HG03460 (cell line): ENCODE results near the gene FAM151B.
"Not testable (repeated sequence)": the region's sequence is repeated elsewhere in the genome, so short reads cannot be mapped to it uniquely, and the experiment has no call there.

Experiments used
- ATAC-seq: cut with Tn5 transposase; IDR thresholded peaks from one replicate; pipeline ENCODE4 v1.9.1; 2021; ENCODE audit not compliant: unreplicated experiment

The FAM151B gene

GRCh38 chr5:80503641-80504040, 15.7 kb downstream of the FAM151B start:
- no peak for ATAC-seq

- no peak for ATAC-seq
Observed at GRCh38 chr5:80504833-80505232, 16.9 kb downstream of the FAM151B start.

- no peak for ATAC-seq
Observed at GRCh38 chr5:80507663-80508062, 19.8 kb downstream of the FAM151B start.

- no peak for ATAC-seq
Observed at GRCh38 chr5:80508844-80509243, 20.9 kb downstream of the FAM151B start.

- ATAC-seq, result no peak
Observed at GRCh38 chr5:80509362-80509761, 21.5 kb downstream of the FAM151B start.

GRCh38 chr5:80516826-80517225, 28.9 kb downstream of the FAM151B start:
- ATAC-seq, result no peak

GRCh38 chr5:80540691-80541090, 52.8 kb downstream of the FAM151B start:
- ATAC-seq, result no peak

GRCh38 chr5:80541392-80541791, 53.5 kb downstream of the FAM151B start:
- no peak for ATAC-seq

- ATAC-seq, result no peak
Observed at GRCh38 chr5:80554646-80555045, 66.7 kb downstream of the FAM151B start.

- ATAC-seq, result no peak
Observed at GRCh38 chr5:80555099-80555498, 67.2 kb downstream of the FAM151B start.

GRCh38 chr5:80559244-80559643, 71.3 kb downstream of the FAM151B start:
- no peak for ATAC-seq

- no peak for ATAC-seq
Observed at GRCh38 chr5:80565330-80565729, 77.4 kb downstream of the FAM151B start.

- no peak for ATAC-seq
Observed at GRCh38 chr5:80566711-80567259, 78.9 kb downstream of the FAM151B start.

GRCh38 chr5:80568251-80568650, 80.4 kb downstream of the FAM151B start:
- ATAC-seq, result no peak

GRCh38 chr5:80569086-80569960, 81.4 kb downstream of the FAM151B start:
- ATAC-seq, result no peak

GRCh38 chr5:80569961-80570786, 82.3 kb downstream of the FAM151B start, which contains the start of gene ANKRD34B:
Gene ANKRD34B, minus strand, starts transcription at chr5:80570280. Its CDS starts 10,261 bp downstream, at chr5:80560019.
- no peak for ATAC-seq

GRCh38 chr5:80573062-80573461, 85.2 kb downstream of the FAM151B start:
- ATAC-seq, result no peak

- no peak for ATAC-seq
Observed at GRCh38 chr5:80576383-80576782, 88.5 kb downstream of the FAM151B start.

GRCh38 chr5:80577707-80578106, 89.8 kb downstream of the FAM151B start:
- ATAC-seq, result no peak

GRCh38 chr5:80579050-80579449, 91.2 kb downstream of the FAM151B start:
- no peak for ATAC-seq

- not testable (repeated sequence) for ATAC-seq
Observed at GRCh38 chr5:80580291-80580690, 92.4 kb downstream of the FAM151B start.

- ATAC-seq, result no peak
Observed at GRCh38 chr5:80584770-80585169, 96.9 kb downstream of the FAM151B start.
